HG02885 (cell line): ENCODE data around the gene GTF2IRD1.
"Not testable (repeated sequence)": the region's sequence is repeated elsewhere in the genome, so short reads cannot be mapped to it uniquely, and the experiment has no call there.

Source experiments
- ATAC-seq: cut with Tn5 transposase; IDR thresholded peaks from one replicate; pipeline ENCODE4 v1.9.1; 2021; ENCODE audit warnings: mild to moderate bottlenecking; ENCODE audit not compliant: unreplicated experiment, poor library complexity

GTF2IRD1 gene

DNA sequence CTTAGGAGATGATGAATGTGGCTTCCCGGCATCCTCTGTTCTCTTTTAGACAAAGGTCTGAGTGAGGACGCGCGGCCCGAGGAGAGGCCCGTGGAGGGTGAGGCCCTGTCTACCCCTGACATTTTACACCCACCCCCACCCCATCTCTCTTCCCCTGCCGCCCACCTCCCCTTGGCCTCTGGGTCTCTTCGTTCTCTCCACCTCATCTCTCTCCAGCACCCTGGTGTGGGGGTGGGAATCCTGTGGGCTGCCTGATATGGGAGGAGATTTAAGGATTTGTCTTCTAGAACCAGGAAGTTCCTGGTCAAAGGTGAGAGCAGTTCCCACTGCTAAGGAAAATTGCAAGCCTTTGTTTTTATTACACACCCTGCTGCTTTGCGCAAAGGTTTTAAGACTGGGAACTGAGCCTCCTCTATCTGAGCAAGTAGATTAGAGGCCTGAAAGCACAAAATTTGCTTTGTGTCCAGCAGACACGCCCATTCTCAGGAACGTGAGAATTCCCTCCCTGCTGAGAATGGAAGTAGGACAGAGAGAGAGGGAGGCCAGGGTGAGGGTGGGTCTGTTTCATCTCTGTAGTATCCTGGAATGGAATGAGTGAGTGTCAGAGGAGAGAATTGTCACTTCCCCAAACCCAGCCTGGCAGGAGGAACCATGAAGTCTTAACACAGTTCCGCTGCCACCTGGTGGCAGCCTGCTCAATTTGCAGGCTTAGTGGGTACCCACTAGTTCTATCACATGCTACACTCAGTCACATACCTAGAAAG lies 91.2 kb downstream of the GTF2IRD1 start:
- no peak for ATAC-seq

DNA sequence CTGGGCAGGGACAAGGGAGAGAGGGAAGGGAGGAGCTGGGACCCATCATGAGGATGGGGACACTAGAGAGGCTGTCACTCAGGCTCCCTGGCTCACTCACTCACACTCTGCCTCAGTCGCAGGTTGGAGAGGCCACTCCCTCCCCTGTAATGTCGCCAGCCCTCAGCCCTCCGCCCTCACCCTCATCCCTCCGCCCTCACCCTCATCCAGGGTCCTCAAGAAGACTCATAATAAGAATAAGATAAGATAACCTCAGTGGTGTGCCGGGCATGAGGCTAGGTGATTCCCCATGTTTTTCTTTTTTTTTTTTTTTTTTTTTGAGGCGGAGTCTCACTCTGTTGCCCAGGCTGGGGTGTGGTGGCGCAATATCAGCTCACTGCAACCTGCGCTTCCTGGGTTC lies 92.2 kb downstream of the GTF2IRD1 start:
- no peak for ATAC-seq

DNA sequence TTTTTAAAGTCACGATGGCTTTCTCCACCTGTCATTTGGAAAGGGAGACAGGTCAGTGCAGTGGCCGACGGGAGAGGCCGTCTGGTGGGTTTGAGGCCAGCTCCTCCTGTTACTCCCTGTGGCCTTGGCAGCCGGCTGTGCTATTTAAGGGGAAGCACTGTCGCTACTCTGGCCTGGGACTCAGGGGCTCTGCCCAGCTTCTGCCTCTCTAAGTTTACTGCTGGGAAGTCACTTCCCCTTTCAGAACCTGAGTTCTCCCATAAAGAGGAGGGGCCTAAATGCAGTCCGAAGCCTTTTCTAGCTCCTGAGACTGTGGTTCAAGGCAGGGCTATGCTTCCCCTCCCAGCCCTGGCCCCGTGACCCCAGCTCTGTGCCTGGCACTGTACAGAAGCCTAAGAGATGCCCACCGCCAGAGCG lies 99.9 kb downstream of the GTF2IRD1 start:
- ATAC-seq, result peak; percentile 55

- ATAC-seq, result no peak
Observed at GRCh38 chr7:74554178-74554577, 100.5 kb downstream of the GTF2IRD1 start.

GRCh38 chr7:74560086-74560719 lies 106.5 kb downstream of the GTF2IRD1 start:
- no peak for ATAC-seq

GRCh38 chr7:74561898-74562613 lies 108.3 kb downstream of the GTF2IRD1 start:
- ATAC-seq, result no peak

GRCh38 chr7:74563639-74564038 lies 109.9 kb downstream of the GTF2IRD1 start:
- not testable (repeated sequence) for ATAC-seq

GRCh38 chr7:74567318-74567668 lies 113.6 kb downstream of the GTF2IRD1 start:
- ATAC-seq, result no peak

DNA sequence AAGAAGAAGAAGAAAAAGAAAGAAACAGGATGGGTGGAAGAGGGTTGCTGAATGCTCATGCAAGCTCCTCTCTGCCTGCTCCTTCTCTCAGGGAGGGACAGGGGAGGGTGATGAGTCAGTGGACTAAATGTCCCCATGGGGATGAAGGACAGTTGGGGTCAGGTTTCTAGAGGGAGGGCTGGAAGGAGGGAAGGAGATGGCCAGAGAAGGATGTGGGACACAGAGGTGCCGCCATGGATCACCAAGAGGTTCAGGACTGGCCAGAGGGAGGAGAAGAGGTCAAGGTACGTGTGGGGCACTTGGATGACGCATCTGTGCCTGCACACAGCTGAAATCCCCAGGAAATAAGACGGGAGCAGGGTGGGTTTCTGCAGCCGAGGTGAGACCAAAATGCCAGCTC lies 115.0 kb downstream of the GTF2IRD1 start:
- no peak for ATAC-seq

GRCh38 chr7:74569501-74570075 lies 115.9 kb downstream of the GTF2IRD1 start:
- no peak for ATAC-seq

- ATAC-seq, result no peak
Observed at GRCh38 chr7:74570533-74571156, 116.9 kb downstream of the GTF2IRD1 start.

DNA sequence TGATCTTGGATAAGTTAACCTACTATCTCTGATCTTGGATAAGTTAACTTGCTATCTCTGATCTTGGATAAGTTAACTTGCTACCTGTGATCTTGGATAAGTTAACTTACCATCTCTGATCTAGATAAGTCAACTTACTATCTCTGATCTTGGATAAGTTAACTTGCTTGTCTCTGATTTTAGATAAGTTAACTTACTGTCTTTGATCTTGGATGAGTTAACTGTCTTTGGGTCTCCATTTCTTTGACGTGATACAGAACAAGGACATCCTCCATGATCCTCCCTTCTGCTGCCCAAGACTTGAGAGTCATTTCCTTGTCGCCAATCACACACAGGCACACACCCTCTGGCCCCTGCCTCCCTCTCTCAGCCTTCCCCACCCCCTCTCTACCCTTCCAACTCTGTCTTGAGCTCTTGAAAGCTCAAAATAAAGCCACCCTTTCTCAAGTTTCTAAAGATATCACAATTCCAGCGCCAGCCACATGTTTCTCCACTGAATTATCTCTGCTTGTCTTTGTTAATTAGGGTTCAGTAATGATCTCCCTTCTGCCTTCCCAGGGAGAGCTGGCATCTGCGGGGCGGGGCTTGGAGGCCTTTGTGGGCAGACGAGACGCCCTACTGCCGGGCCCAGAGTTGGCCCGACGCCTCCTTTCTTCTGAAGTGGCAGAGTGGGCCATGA lies 118.7 kb downstream of the GTF2IRD1 start:
- no peak for ATAC-seq

GRCh38 chr7:74573512-74573911 lies 119.8 kb downstream of the GTF2IRD1 start:
- ATAC-seq, result no peak

DNA sequence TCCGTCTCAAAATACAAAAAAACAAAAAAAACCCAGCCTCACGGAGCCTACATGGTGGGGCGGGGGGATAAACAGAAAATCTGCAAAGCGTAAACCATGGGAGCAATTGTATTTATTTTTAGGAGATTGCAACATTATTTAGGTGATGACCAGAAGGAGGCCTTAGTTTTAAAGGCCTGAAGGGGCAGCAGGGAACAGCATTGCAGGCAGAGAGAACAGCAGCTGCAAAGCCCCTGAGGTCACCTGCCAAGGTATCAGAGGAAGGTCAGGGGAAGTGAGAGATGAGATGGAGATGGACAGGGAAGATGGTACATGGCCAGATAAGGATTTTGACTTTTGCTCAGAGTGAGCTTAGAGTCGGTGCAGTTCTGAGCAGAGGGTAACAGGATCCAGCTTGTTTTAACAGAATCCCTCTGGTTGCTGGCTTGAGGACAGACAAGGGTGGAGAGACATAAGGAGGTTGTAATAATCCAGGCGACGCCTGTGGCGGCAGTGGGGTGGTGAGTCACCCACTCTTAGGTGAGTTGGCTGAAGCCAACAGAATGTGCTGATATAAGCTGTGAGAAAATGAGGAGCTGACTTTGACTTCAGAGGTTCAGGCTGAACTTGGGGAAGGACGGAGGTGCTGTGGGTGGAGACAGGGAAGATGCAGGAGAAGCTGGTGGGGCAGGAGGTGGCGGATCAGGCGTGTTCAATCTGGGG lies 121.5 kb downstream of the GTF2IRD1 start:
- ATAC-seq, result no peak

DNA sequence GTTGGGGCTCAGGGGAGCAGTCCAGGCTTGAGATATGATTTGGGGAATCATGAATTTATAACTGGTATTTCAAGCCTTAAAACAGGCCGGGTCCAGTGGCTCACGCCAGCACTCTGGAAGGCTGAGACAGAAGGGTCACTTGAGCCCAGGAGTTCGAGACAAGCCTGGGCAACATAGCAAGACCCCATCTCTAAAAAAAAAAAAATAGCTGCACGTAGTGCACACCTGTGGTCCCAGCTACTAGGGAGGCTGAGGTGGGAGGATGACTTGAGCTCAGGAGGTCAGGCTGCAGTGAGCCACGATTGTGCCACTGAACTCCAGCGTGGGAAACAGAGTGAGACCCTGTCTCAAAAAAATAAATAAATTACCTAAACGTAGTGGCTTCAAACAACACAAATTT lies 122.1 kb downstream of the GTF2IRD1 start:
- ATAC-seq, result no peak

GRCh38 chr7:74579800-74580685 lies 126.3 kb downstream of the GTF2IRD1 start:
- no peak for ATAC-seq

GRCh38 chr7:74581916-74582440 lies 128.3 kb downstream of the GTF2IRD1 start:
- no peak for ATAC-seq

- ATAC-seq, result no peak
Observed at GRCh38 chr7:74582447-74583039, 128.8 kb downstream of the GTF2IRD1 start.
